ENCODE measurements around the gene MITF. TPM values are rescaled to one million over a fixed set of nuclear protein-coding genes. Genes with fewer than 3 reads are reported as not detected.

The MITF gene
- total RNA-seq, result 4.7 to 5.7 TPM (median 5.2 TPM) in 3 replicates
- long read RNA-seq, full-length matches to known transcripts, result 3 of 3 reads
- long read RNA-seq, partial matches to known transcripts, result 0 of 3 reads
- long read RNA-seq, other reads (novel, unspliced or antisense), result 0 of 3 reads

GRCh38 chr3:69739204-69740102, at the start of gene MITF:
TSS of gene MITF (plus strand) at chr3:69739464. CDS start at chr3:69739598, 134 bp downstream.
- DNase-seq (ENCODE audit: low spot score), result peak; percentile 95
- Mint-ChIP-seq H3K4me1 (ENCODE audit: low read depth) (peaks cover 22% of the 10 kb centered on the region), H3K27ac (ENCODE audit: unreplicated experiment) (peak within 1 kb of the TSS; percentile 50), H3K4me3 (ENCODE audit: unreplicated experiment) (peak within 1 kb of the TSS; percentile 91), H3K36me3 (ENCODE audit: low read depth) (no peaks in the 10 kb centered on the region), H3K9me3 (ENCODE audit: low read depth) (no peaks in the 10 kb centered on the region), H3K27me3 (ENCODE audit: low read depth) (peaks cover 12% of the 10 kb centered on the region)
- TF ChIP-seq CTCF (IDR thresholded peaks at IDR 0.05), result no peak

DNA sequence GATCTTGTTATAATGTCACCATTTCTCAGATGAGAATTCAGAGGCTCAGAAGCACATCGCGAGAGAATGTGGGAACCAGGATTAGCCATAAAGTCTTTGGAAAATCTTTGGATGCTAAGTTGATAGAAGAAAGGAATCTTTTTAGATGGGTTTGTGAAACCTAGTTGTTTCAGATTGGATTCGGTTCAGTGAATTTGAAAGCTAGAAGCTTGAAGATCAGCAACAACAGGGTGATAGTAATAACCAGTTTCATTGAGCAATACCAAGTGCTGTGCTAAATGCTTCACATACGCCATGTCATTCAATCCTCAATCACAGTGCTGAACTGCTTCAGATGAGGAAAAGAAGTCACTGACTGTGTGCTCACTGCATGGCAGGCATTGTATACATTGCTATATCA, 47.4 kb upstream of the MITF start:
- Mint-ChIP-seq H3K27me3 (ENCODE audit: low read depth) (peaks cover 10% of the 10 kb centered on the region), H3K27ac (ENCODE audit: unreplicated experiment) (no peak overlapping the region), H3K4me1 (ENCODE audit: low read depth) (peaks cover 11% of the 10 kb centered on the region), H3K36me3 (ENCODE audit: low read depth) (no peaks in the 10 kb centered on the region), H3K4me3 (ENCODE audit: unreplicated experiment) (no peak overlapping the region), H3K9me3 (ENCODE audit: low read depth) (no peaks in the 10 kb centered on the region)
- no peak for DNase-seq (ENCODE audit: low spot score)
- TF ChIP-seq CTCF (IDR thresholded peaks at IDR 0.05), result no peak

DNA sequence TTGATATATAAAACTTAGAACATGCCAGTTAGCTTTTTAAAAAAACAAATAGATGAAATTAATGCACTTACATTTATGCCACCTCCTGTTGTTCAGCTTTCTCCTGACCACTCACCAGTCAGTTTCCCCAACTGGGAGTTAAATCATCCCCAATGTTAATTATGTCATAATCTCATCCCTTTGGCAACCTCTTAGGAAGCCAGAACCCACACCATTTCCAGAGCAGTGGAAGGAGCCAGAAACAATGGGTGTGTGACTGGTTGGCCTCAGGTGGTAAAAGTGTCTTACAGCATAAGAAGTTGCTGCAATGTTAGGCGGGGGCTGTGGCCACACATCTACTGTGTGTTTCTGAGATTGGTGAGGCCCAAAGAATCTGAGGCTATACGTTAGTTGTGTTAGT, 46.5 kb upstream of the MITF start:
- H3K36me3 Mint-ChIP-seq (ENCODE audit: low read depth), result no peaks in the 10 kb centered on the region
- DNase-seq (ENCODE audit: low spot score), result no peak
- no peak overlapping the region for H3K27ac Mint-ChIP-seq (ENCODE audit: unreplicated experiment)
- TF ChIP-seq CTCF (IDR thresholded peaks at IDR 0.05), result no peak
- no peak overlapping the region for H3K4me3 Mint-ChIP-seq (ENCODE audit: unreplicated experiment)
- no peaks in the 10 kb centered on the region for H3K9me3 Mint-ChIP-seq (ENCODE audit: low read depth)
- H3K27me3 Mint-ChIP-seq (ENCODE audit: low read depth), result peaks cover 10% of the 10 kb centered on the region
- H3K4me1 Mint-ChIP-seq (ENCODE audit: low read depth), result peaks cover 6% of the 10 kb centered on the region

- TF ChIP-seq CTCF (IDR thresholded peaks at IDR 0.05), result no peak
- peaks cover 3% of the 10 kb centered on the region for H3K9me3 Mint-ChIP-seq (ENCODE audit: low read depth)
- no peak overlapping the region for H3K4me3 Mint-ChIP-seq (ENCODE audit: unreplicated experiment)
- no peaks in the 10 kb centered on the region for H3K36me3 Mint-ChIP-seq (ENCODE audit: low read depth)
- H3K27ac Mint-ChIP-seq (ENCODE audit: unreplicated experiment), result no peak overlapping the region
- H3K27me3 Mint-ChIP-seq (ENCODE audit: low read depth), result no peaks in the 10 kb centered on the region
- DNase-seq (ENCODE audit: low spot score), result no peak
- H3K4me1 Mint-ChIP-seq (ENCODE audit: low read depth), result peaks cover 6% of the 10 kb centered on the region
These were observed 43.8 kb upstream of the MITF start for GRCh38 chr3:69695443-69695842.

DNA sequence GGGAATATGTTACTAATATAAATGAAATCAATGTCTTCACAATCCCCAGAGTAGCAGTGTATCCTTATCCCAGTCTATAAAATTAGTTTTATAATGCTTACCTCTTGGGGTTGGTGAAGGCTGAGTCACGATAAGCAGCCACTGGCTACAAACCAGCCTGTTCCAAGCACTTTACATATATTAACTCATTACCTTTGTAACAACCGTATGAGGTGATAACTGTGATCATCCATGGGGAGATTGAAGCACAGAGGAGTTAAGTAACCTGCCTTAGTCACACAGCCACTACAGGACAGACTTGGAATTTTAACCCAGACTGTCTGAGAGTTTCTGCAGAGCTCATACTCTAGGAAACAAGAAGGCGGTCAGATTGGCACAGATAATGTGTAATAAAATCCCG, 43.3 kb upstream of the MITF start:
- Mint-ChIP-seq H3K27me3 (ENCODE audit: low read depth) (no peaks in the 10 kb centered on the region), H3K4me1 (ENCODE audit: low read depth) (peaks cover 3% of the 10 kb centered on the region), H3K4me3 (ENCODE audit: unreplicated experiment) (no peak overlapping the region), H3K9me3 (ENCODE audit: low read depth) (peaks cover 8% of the 10 kb centered on the region), H3K36me3 (ENCODE audit: low read depth) (no peaks in the 10 kb centered on the region), H3K27ac (ENCODE audit: unreplicated experiment) (no peak overlapping the region)
- no peak for TF ChIP-seq CTCF (IDR thresholded peaks at IDR 0.05)
- DNase-seq (ENCODE audit: low spot score), result no peak
